Smooth muscle cell (in vitro differentiated cells): ENCODE data around the gene CELF2. TPM values are rescaled to one million over a fixed set of nuclear protein-coding genes. Genes with fewer than 3 reads are reported as not detected.

ENCODE experiments used
- DNase-seq: peaks from one replicate; lab custom pipeline; 2025; ENCODE audit not compliant: unreplicated experiment; lab: John Stamatoyannopoulos, UW
- H2AFZ ChIP-seq: fragments of 200-600 bp; sonication (generic); 2 replicates; pipeline ENCODE4 v1.6.0; 2016; ENCODE audit warnings: antibody characterized with exemption, low read depth, mild to moderate bottlenecking
- H3F3A ChIP-seq: fragments of 200-600 bp; sonication (generic); 2 replicates; pipeline ENCODE4 v1.6.0; 2017; ENCODE audit warnings: antibody characterized with exemption, low read depth
- H3K27ac ChIP-seq: fragments of 200-600 bp; sonication (generic); 2 replicates; pipeline ENCODE4 v1.5.1; 2016; ENCODE audit warnings: low read depth, mild to moderate bottlenecking
- H3K27me3 ChIP-seq: fragments of 200-600 bp; sonication (generic); 2 replicates; pipeline ENCODE4 v1.6.1; 2016; ENCODE audit warnings: low read depth, mild to moderate bottlenecking
- H3K36me3 ChIP-seq: fragments of 200-600 bp; sonication (generic); 2 replicates; pipeline ENCODE4 v1.5.1; 2016; ENCODE audit warnings: low read depth
- H3K4me1 ChIP-seq: fragments of 200-600 bp; sonication (generic); 2 replicates; pipeline ENCODE4 v1.5.1; 2016; ENCODE audit warnings: low read depth
- H3K4me2 ChIP-seq: fragments of 200-600 bp; sonication (generic); 2 replicates; pipeline ENCODE4 v1.6.0; 2016; ENCODE audit warnings: mild to moderate bottlenecking
- H3K4me3 ChIP-seq: fragments of 200-600 bp; sonication (generic); 2 replicates; pipeline ENCODE4 v1.5.1; 2016; ENCODE audit warnings: mild to moderate bottlenecking
- H3K79me2 ChIP-seq: fragments of 200-600 bp; sonication (generic); 2 replicates; pipeline ENCODE4 v1.6.0; 2016; ENCODE audit warnings: low read depth, mild to moderate bottlenecking
- H3K9ac ChIP-seq: fragments of 200-600 bp; sonication (generic); 2 replicates; pipeline ENCODE4 v1.6.0; 2016; ENCODE audit warnings: low read depth
- H3K9me3 ChIP-seq: fragments of 200-600 bp; sonication (generic); replicated peaks from 2 replicates; pipeline ENCODE4 v1.5.1; 2016; ENCODE audit warnings: low read depth
- H4K20me1 ChIP-seq: fragments of 200-600 bp; sonication (generic); 2 replicates; pipeline ENCODE4 v1.6.0; 2016; ENCODE audit warnings: low read depth
- WGBS: methylation state at CpG from one replicate; pipeline ENCODE4 v1.1.7; 2016; ENCODE audit warnings: low lambda C conversion rate; 5-methylcytosine and 5-hydroxymethylcytosine counted together
- polyA plus RNA-seq: library from polyadenylated mRNA; unstranded; fragments of >200 nt; fragmentation: Nextera tagmentation; extraction: Ambion mirVana; gene quantifications from 2 replicates; pipeline ENCODE4 v1.2.1, GENCODE V29; 2016
- total RNA-seq: library from RNA; depleted of rRNA; stranded (reverse); fragments of >200 nt; gene quantifications from 2 replicates; pipeline ENCODE4 v1.2.3, GENCODE V29; 2014
- TF ChIP-seq, protein P1 (sequence below): fragments of 200-600 bp; sonication (generic); IDR thresholded peaks from 2 replicates; pipeline ENCODE4 v1.5.1; 2017; ENCODE audit warnings: borderline replicate concordance, mild to moderate bottlenecking, antibody characterized with exemption; ENCODE audit not compliant: insufficient read depth, poor library complexity, severe bottlenecking

The CELF2 gene
- total and polyA plus RNA-seq, 2 experiments from 2014 or later, result 3.0 to 4.7 TPM

- no peak overlapping the region for H3K4me2 ChIP-seq
Measured at GRCh38 chr10:11046776-11047160, 29.1 kb downstream of the CELF2 start.

DNA sequence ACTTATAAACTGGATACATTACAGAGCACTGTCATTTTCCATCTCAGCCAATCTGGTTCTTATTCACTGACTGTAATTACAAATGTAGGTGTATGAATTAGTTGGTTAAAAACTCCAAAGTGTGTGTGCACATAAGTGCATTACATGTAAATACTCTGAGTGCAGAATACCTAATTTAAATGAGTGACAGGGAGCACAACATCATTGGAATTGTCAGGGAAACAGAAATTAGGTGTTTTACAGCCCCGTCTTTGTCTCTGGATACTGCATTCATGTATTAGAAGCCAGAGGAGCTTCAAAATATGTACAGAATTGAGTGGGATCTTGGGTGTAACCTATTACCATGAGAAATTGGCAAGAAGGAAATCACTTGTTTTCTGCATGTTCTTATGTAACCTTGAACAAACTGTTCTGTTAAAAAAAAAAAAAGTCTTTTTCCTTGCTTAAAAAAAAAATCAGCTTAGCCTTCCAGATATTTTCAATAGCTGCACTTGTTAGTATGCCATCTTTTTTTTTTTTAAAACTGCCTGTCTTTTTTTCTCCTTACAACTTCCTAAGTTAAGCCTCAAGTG is 31.1 kb downstream of the CELF2 start:
- Histone ChIP-seq H3K4me3 (no peak overlapping the region), H3K9me3 (no peaks in the 10 kb centered on the region), H3K9ac (no peak overlapping the region), H3F3A (no peaks in the 10 kb centered on the region), H3K79me2 (no peaks in the 10 kb centered on the region), H3K4me2 (no peak overlapping the region), H2AFZ (no peak overlapping the region), H3K27ac (no peak overlapping the region), H3K36me3 (no peaks in the 10 kb centered on the region), H3K4me1 (peaks cover 5% of the 10 kb centered on the region), H4K20me1 (no peaks in the 10 kb centered on the region), H3K27me3 (no peaks in the 10 kb centered on the region)
- TF ChIP-seq, protein P1, sequence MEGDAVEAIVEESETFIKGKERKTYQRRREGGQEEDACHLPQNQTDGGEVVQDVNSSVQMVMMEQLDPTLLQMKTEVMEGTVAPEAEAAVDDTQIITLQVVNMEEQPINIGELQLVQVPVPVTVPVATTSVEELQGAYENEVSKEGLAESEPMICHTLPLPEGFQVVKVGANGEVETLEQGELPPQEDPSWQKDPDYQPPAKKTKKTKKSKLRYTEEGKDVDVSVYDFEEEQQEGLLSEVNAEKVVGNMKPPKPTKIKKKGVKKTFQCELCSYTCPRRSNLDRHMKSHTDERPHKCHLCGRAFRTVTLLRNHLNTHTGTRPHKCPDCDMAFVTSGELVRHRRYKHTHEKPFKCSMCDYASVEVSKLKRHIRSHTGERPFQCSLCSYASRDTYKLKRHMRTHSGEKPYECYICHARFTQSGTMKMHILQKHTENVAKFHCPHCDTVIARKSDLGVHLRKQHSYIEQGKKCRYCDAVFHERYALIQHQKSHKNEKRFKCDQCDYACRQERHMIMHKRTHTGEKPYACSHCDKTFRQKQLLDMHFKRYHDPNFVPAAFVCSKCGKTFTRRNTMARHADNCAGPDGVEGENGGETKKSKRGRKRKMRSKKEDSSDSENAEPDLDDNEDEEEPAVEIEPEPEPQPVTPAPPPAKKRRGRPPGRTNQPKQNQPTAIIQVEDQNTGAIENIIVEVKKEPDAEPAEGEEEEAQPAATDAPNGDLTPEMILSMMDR, result no peak
- DNase-seq, result no peak
- 84% methylated on average over 1 of the region's 1 CpG for WGBS

More at GRCh38 chr10:11046776-11047160, 29.1 kb downstream of the CELF2 start:
- H3K36me3 ChIP-seq, result no peaks in the 10 kb centered on the region
- no peaks in the 10 kb centered on the region for H3K9me3 ChIP-seq
- H3F3A ChIP-seq, result no peaks in the 10 kb centered on the region
- H3K27me3 ChIP-seq, result no peaks in the 10 kb centered on the region
- WGBS, result 91% methylated on average over 5 of the region's 5 CpGs
- no peak overlapping the region for H3K9ac ChIP-seq
- no peak overlapping the region for H3K27ac ChIP-seq
- H2AFZ ChIP-seq, result no peak overlapping the region
- no peaks in the 10 kb centered on the region for H3K79me2 ChIP-seq
- H3K4me3 ChIP-seq, result no peak overlapping the region
- H3K4me1 ChIP-seq, result peaks cover 5% of the 10 kb centered on the region
- H4K20me1 ChIP-seq, result no peaks in the 10 kb centered on the region
- TF ChIP-seq, protein P1, result no peak
- no peak for DNase-seq

- Histone ChIP-seq H3K4me2 (no peak overlapping the region), H3F3A (no peaks in the 10 kb centered on the region), H3K4me3 (no peak overlapping the region), H3K9me3 (no peaks in the 10 kb centered on the region), H3K4me1 (peaks cover 5% of the 10 kb centered on the region), H2AFZ (no peak overlapping the region), H4K20me1 (no peaks in the 10 kb centered on the region), H3K9ac (no peak overlapping the region), H3K79me2 (no peaks in the 10 kb centered on the region), H3K27me3 (no peaks in the 10 kb centered on the region), H3K36me3 (no peaks in the 10 kb centered on the region), H3K27ac (no peak overlapping the region)
- WGBS, result 94% methylated on average over 5 of the region's 5 CpGs
- DNase-seq, result no peak
- TF ChIP-seq, protein P1, result no peak
Measured at GRCh38 chr10:11049806-11050205, 32.1 kb downstream of the CELF2 start.
